GM18505 (cell line): ENCODE data around the gene RNF151.

ENCODE experiments used
- ATAC-seq: cut with Tn5 transposase; IDR thresholded peaks from one replicate; pipeline ENCODE4 v1.9.1; 2021; ENCODE audit not compliant: unreplicated experiment
- POLR2A ChIP-seq: IDR thresholded peaks from 4 replicates; pipeline ENCODE4 v1.6.1; 2011; ENCODE audit warnings: borderline replicate concordance; ENCODE audit not compliant: insufficient read depth, insufficient read length; ENCODE audit errors: extremely low read depth

The RNF151 gene

GRCh38 chr16:1991948-1992703, 25.5 kb downstream of the RNF151 start:
- peak; percentile 47 for ATAC-seq
- TF ChIP-seq POLR2A: peak; percentile 67

- no peak for ATAC-seq
- TF ChIP-seq POLR2A: no peak
These were observed 26.2 kb downstream of the RNF151 start for GRCh38 chr16:1992704-1993317.

GRCh38 chr16:1993731-1994131, 27.1 kb downstream of the RNF151 start:
- ATAC-seq: no peak
- TF ChIP-seq POLR2A: no peak

- no peak for ATAC-seq
- TF ChIP-seq POLR2A: no peak
These were observed 31.1 kb downstream of the RNF151 start for GRCh38 chr16:1997494-1998359.

- TF ChIP-seq POLR2A: no peak
- no peak for ATAC-seq
These were observed 31.7 kb downstream of the RNF151 start for GRCh38 chr16:1998360-1998835.

- TF ChIP-seq POLR2A: no peak
- no peak for ATAC-seq
These were observed 32.5 kb downstream of the RNF151 start for GRCh38 chr16:1998852-1999801.

GRCh38 chr16:1999866-2000514, 33.3 kb downstream of the RNF151 start:
- ATAC-seq: no peak
- TF ChIP-seq POLR2A: no peak

GRCh38 chr16:2001035-2001434, 34.4 kb downstream of the RNF151 start:
- no peak for TF ChIP-seq POLR2A
- no peak for ATAC-seq

- TF ChIP-seq POLR2A: no peak
- no peak for ATAC-seq
These were observed 35.0 kb downstream of the RNF151 start for GRCh38 chr16:2001456-2002355.

- TF ChIP-seq POLR2A: no peak
- no peak for ATAC-seq
These were observed 36.0 kb downstream of the RNF151 start for GRCh38 chr16:2002406-2003230.
